Stimulated activated naive B cell treated with anti-CD40 and anti-IgM and Interleukin-4, amounts not matched to agents 10 μg/mL and 1 μg/mL and 100 μg/mL, for 72 hours (primary cell): ENCODE data around the gene TBL1X.

Source experiments
- ATAC-seq, 2 donors: fragments of 150-1000 bp; cut with Tn5 transposase; replicated peaks; 2 replicates each; pipeline ENCODE4 v1.10.0; 2021; ENCODE audit warnings: moderate library complexity in 1 of 2
- DNase-seq: peaks from one replicate; pipeline ENCODE4 v3.0.0; 2021
- H3K27ac Mint-ChIP-seq: one replicate; pipeline ENCODE4 v1.8.0; 2022; ENCODE audit warnings: mild to moderate bottlenecking, mixed read lengths
- H3K27me3 Mint-ChIP-seq, 2 donors: one replicate each; pipeline ENCODE4 v1.8.0; 2022; ENCODE audit warnings: mixed read lengths in 2 of 2
- H3K36me3 Mint-ChIP-seq, 2 donors: one replicate each; pipeline ENCODE4 v1.8.0; 2022; ENCODE audit warnings: mixed read lengths in 2 of 2, mild to moderate bottlenecking in 1 of 2
- H3K4me1 Mint-ChIP-seq, 2 donors: one replicate each; pipeline ENCODE4 v1.8.0; 2022; ENCODE audit warnings: mixed read lengths in 2 of 2, mild to moderate bottlenecking in 1 of 2
- H3K4me3 Mint-ChIP-seq, 2 donors: one replicate each; pipeline ENCODE4 v1.8.0; 2022; ENCODE audit warnings: mild to moderate bottlenecking in 2 of 2, mixed read lengths in 2 of 2, moderate library complexity in 1 of 2
- H3K9me3 Mint-ChIP-seq, 2 donors: one replicate each; pipeline ENCODE4 v1.8.0; 2022; ENCODE audit warnings: mixed read lengths in 2 of 2, mild to moderate bottlenecking in 1 of 2

TBL1X gene

GRCh38 chrX:9657590-9658256 is 192.9 kb downstream of the TBL1X start:
- H3K27me3 Mint-ChIP-seq: no peaks in the 10 kb centered on the region
- H3K27ac Mint-ChIP-seq: peak overlapping the region; percentile 94
- peak; percentile 13 for DNase-seq
- H3K4me3 Mint-ChIP-seq: peak overlapping the region; percentile 14 to 47
- H3K36me3 Mint-ChIP-seq: peaks cover 31 to 42% of the 10 kb centered on the region in 2 donors
- H3K4me1 Mint-ChIP-seq: peaks cover 16 to 25% of the 10 kb centered on the region in 2 donors
- peak; percentile 77 to 78 for ATAC-seq
- peaks cover 5 to 8% of the 10 kb centered on the region in 2 donors for H3K9me3 Mint-ChIP-seq

- DNase-seq: no peak
- no peaks in the 10 kb centered on the region for H3K27me3 Mint-ChIP-seq
- peak overlapping the region in 1 of 2 donors; percentile 47 for H3K4me3 Mint-ChIP-seq
- peaks cover 5 to 8% of the 10 kb centered on the region in 2 donors for H3K9me3 Mint-ChIP-seq
- peaks cover 16 to 25% of the 10 kb centered on the region in 2 donors for H3K4me1 Mint-ChIP-seq
- peak overlapping the region; percentile 94 for H3K27ac Mint-ChIP-seq
- peaks cover 31 to 42% of the 10 kb centered on the region in 2 donors for H3K36me3 Mint-ChIP-seq
- ATAC-seq: no peak
These were observed 193.6 kb downstream of the TBL1X start for GRCh38 chrX:9658409-9658808.

GRCh38 chrX:9659571-9660195 is 194.8 kb downstream of the TBL1X start:
- H3K9me3 Mint-ChIP-seq: peaks cover 5 to 8% of the 10 kb centered on the region in 2 donors
- H3K36me3 Mint-ChIP-seq: peaks cover 26 to 38% of the 10 kb centered on the region in 2 donors
- no peak overlapping the region for H3K4me3 Mint-ChIP-seq
- DNase-seq (no peak), ATAC-seq (no peak)
- H3K27me3 Mint-ChIP-seq: no peaks in the 10 kb centered on the region
- peaks cover 16 to 25% of the 10 kb centered on the region in 2 donors for H3K4me1 Mint-ChIP-seq
- no peak overlapping the region for H3K27ac Mint-ChIP-seq

- H3K4me3 Mint-ChIP-seq: no peak overlapping the region
- H3K4me1 Mint-ChIP-seq: peaks cover 8 to 12% of the 10 kb centered on the region in 2 donors
- ATAC-seq (no peak), DNase-seq (no peak)
- H3K36me3 Mint-ChIP-seq: peaks cover 17 to 25% of the 10 kb centered on the region in 2 donors
- no peaks in the 10 kb centered on the region for H3K27me3 Mint-ChIP-seq
- peaks cover 5 to 6% of the 10 kb centered on the region in 2 donors for H3K9me3 Mint-ChIP-seq
- H3K27ac Mint-ChIP-seq: no peak overlapping the region
These were observed 197.3 kb downstream of the TBL1X start for GRCh38 chrX:9662148-9662547.

GRCh38 chrX:9663216-9663615 is 198.4 kb downstream of the TBL1X start:
- H3K27ac Mint-ChIP-seq: no peak overlapping the region
- peaks cover 11 to 15% of the 10 kb centered on the region in 2 donors for H3K36me3 Mint-ChIP-seq
- DNase-seq (no peak), ATAC-seq (no peak)
- H3K4me3 Mint-ChIP-seq: no peak overlapping the region
- H3K9me3 Mint-ChIP-seq: peaks cover 1 to 3% of the 10 kb centered on the region in 2 donors
- no peaks in the 10 kb centered on the region for H3K27me3 Mint-ChIP-seq
- peaks cover 1 to 2% of the 10 kb centered on the region in 2 donors for H3K4me1 Mint-ChIP-seq

- Mint-ChIP-seq H3K4me1 (no peaks in the 10 kb centered on the region), H3K27ac (no peak overlapping the region), H3K4me3 (no peak overlapping the region), H3K9me3 (peaks cover 0 to 2% of the 10 kb centered on the region in 2 donors), H3K36me3 (peaks cover 7 to 11% of the 10 kb centered on the region in 2 donors), H3K27me3 (no peaks in the 10 kb centered on the region)
- DNase-seq (no peak), ATAC-seq (no peak)
These were observed 199.4 kb downstream of the TBL1X start for GRCh38 chrX:9664224-9664623.

GRCh38 chrX:9665113-9665512 is 200.3 kb downstream of the TBL1X start:
- H3K27ac Mint-ChIP-seq: no peak overlapping the region
- H3K36me3 Mint-ChIP-seq: peaks cover 7% of the 10 kb centered on the region in 2 donors
- H3K9me3 Mint-ChIP-seq: peaks cover 0 to 2% of the 10 kb centered on the region in 2 donors
- ATAC-seq (no peak), DNase-seq (no peak)
- no peak overlapping the region for H3K4me3 Mint-ChIP-seq
- H3K4me1 Mint-ChIP-seq: no peaks in the 10 kb centered on the region
- H3K27me3 Mint-ChIP-seq: no peaks in the 10 kb centered on the region

- no peak for ATAC-seq
- no peak for DNase-seq
- Mint-ChIP-seq H3K27me3 (no peaks in the 10 kb centered on the region), H3K36me3 (peaks cover 6 to 12% of the 10 kb centered on the region in 2 donors), H3K27ac (no peak overlapping the region), H3K4me1 (peaks cover 8 to 21% of the 10 kb centered on the region in 2 donors), H3K9me3 (peaks cover 2 to 7% of the 10 kb centered on the region in 2 donors), H3K4me3 (no peak overlapping the region)
These were observed 203.7 kb downstream of the TBL1X start for GRCh38 chrX:9668537-9668936.

GRCh38 chrX:9670136-9670814 is 205.4 kb downstream of the TBL1X start:
- no peak for DNase-seq
- H3K9me3 Mint-ChIP-seq: peaks cover 2 to 12% of the 10 kb centered on the region in 2 donors
- no peak for ATAC-seq
- H3K27me3 Mint-ChIP-seq: no peaks in the 10 kb centered on the region
- H3K27ac Mint-ChIP-seq: no peak overlapping the region
- H3K36me3 Mint-ChIP-seq: peaks cover 6 to 17% of the 10 kb centered on the region in 2 donors
- H3K4me3 Mint-ChIP-seq: no peak overlapping the region
- H3K4me1 Mint-ChIP-seq: peaks cover 8 to 21% of the 10 kb centered on the region in 2 donors

GRCh38 chrX:9671998-9672397 is 207.1 kb downstream of the TBL1X start:
- Mint-ChIP-seq H3K27ac (peak overlapping the region; percentile 63), H3K4me3 (peak overlapping the region in 1 of 2 donors; percentile 4)
- ATAC-seq: peak; percentile 79 to 83

GRCh38 chrX:9676306-9676705 is 211.4 kb downstream of the TBL1X start:
- H3K27ac Mint-ChIP-seq: peak overlapping the region; percentile 7
- peaks cover 4 to 26% of the 10 kb centered on the region in 2 donors for H3K9me3 Mint-ChIP-seq
- ATAC-seq (no peak), DNase-seq (no peak)
- peaks cover 14 to 29% of the 10 kb centered on the region in 2 donors for H3K36me3 Mint-ChIP-seq
- no peaks in the 10 kb centered on the region for H3K27me3 Mint-ChIP-seq
- no peak overlapping the region for H3K4me3 Mint-ChIP-seq
- peaks cover 25 to 39% of the 10 kb centered on the region in 2 donors for H3K4me1 Mint-ChIP-seq

More at GRCh38 chrX:9671998-9672397, 207.1 kb downstream of the TBL1X start:
- DNase-seq: no peak
- H3K27me3 Mint-ChIP-seq: no peaks in the 10 kb centered on the region
- peaks cover 12 to 27% of the 10 kb centered on the region in 2 donors for H3K36me3 Mint-ChIP-seq
- H3K9me3 Mint-ChIP-seq: peaks cover 4 to 22% of the 10 kb centered on the region in 2 donors
- H3K4me1 Mint-ChIP-seq: peaks cover 12 to 32% of the 10 kb centered on the region in 2 donors

- H3K4me1 Mint-ChIP-seq: peaks cover 25 to 35% of the 10 kb centered on the region in 2 donors
- H3K27me3 Mint-ChIP-seq: no peaks in the 10 kb centered on the region
- ATAC-seq (no peak), DNase-seq (no peak)
- peak overlapping the region; percentile 92 for H3K27ac Mint-ChIP-seq
- peaks cover 4 to 26% of the 10 kb centered on the region in 2 donors for H3K9me3 Mint-ChIP-seq
- H3K4me3 Mint-ChIP-seq: peak overlapping the region; percentile 30 to 53
- peaks cover 14 to 29% of the 10 kb centered on the region in 2 donors for H3K36me3 Mint-ChIP-seq
These were observed 211.9 kb downstream of the TBL1X start for GRCh38 chrX:9676738-9677097.

GRCh38 chrX:9677098-9677739 is 212.4 kb downstream of the TBL1X start:
- H3K36me3 Mint-ChIP-seq: peaks cover 14 to 27% of the 10 kb centered on the region in 2 donors
- H3K9me3 Mint-ChIP-seq: peaks cover 4 to 24% of the 10 kb centered on the region in 2 donors
- peak overlapping the region; percentile 30 to 53 for H3K4me3 Mint-ChIP-seq
- peaks cover 23 to 30% of the 10 kb centered on the region in 2 donors for H3K4me1 Mint-ChIP-seq
- H3K27me3 Mint-ChIP-seq: no peaks in the 10 kb centered on the region
- H3K27ac Mint-ChIP-seq: peak overlapping the region; percentile 92
- DNase-seq: peak; percentile 69
- peak; percentile 96 to 98 for ATAC-seq
